Measurements from ENCODE around the gene IL6ST.

DNA sequence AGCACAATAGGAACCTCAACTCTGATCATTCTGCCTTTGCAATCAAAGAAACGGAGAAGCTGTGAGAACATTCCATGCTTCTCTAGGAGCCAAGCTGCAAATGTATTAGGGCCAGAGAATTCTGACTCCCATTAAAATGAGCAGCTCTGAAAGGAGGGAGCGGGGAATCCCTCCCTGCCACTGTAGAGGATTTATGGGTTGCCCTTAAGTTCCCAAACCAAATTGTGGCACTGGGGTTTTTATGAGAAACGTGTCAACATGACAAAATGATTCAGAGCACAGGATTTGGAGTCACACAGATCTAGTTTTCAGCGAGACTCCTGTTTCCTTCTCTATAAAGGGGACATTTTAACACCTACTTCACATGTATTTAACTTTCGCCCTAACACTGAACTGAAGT, 1.8 kb downstream of the IL6ST start:
- TF ChIP-seq, protein P1, sequence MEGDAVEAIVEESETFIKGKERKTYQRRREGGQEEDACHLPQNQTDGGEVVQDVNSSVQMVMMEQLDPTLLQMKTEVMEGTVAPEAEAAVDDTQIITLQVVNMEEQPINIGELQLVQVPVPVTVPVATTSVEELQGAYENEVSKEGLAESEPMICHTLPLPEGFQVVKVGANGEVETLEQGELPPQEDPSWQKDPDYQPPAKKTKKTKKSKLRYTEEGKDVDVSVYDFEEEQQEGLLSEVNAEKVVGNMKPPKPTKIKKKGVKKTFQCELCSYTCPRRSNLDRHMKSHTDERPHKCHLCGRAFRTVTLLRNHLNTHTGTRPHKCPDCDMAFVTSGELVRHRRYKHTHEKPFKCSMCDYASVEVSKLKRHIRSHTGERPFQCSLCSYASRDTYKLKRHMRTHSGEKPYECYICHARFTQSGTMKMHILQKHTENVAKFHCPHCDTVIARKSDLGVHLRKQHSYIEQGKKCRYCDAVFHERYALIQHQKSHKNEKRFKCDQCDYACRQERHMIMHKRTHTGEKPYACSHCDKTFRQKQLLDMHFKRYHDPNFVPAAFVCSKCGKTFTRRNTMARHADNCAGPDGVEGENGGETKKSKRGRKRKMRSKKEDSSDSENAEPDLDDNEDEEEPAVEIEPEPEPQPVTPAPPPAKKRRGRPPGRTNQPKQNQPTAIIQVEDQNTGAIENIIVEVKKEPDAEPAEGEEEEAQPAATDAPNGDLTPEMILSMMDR (IDR thresholded peaks at IDR 0.05), result no peak
- TF ChIP-seq POLR2A (IDR thresholded peaks at IDR 0.05), result no peak

Measured in Peyer's patch (tissue), 4 donors.